IMR-90 (cell line): ENCODE measurements around the gene KHK.

Source experiments
- BHLHE40 ChIP-seq: fragments of 150-350 bp; IDR thresholded peaks from 2 replicates; pipeline ENCODE4 v1.6.1; 2016; ENCODE audit warnings: mild to moderate bottlenecking, low read depth, low read length
- CTCF ChIP-seq: conservative IDR thresholded peaks from 2 replicates; pipeline ENCODE4 v1.5.1; 2012; ENCODE audit warnings: mild to moderate bottlenecking, low read depth, low read length, improper control_type of control experiment
- MXI1 ChIP-seq: IDR thresholded peaks from 2 replicates; pipeline ENCODE4 v1.6.1; 2012; ENCODE audit warnings: low read depth, mild to moderate bottlenecking, low read length, moderate library complexity, borderline replicate concordance
- POLR2A ChIP-seq: IDR thresholded peaks from 2 replicates; pipeline ENCODE4 v1.6.1; 2012; ENCODE audit warnings: mild to moderate bottlenecking, low read depth, low read length
- RCOR1 ChIP-seq: IDR thresholded peaks from 2 replicates; pipeline ENCODE4 v1.6.1; 2012; ENCODE audit warnings: mild to moderate bottlenecking, low read length, improper control_type of control experiment; ENCODE audit not compliant: insufficient replicate concordance
- RFX5 ChIP-seq: IDR thresholded peaks from 2 replicates; pipeline ENCODE4 v1.8.0; 2012; ENCODE audit warnings: low read depth, mild to moderate bottlenecking, low read length, moderate library complexity
- USF2 ChIP-seq: fragments of 150-350 bp; IDR thresholded peaks from 2 replicates; pipeline ENCODE4 v1.6.1; 2017; ENCODE audit warnings: mild to moderate bottlenecking, antibody characterized with exemption, low read length, low read depth

DNA sequence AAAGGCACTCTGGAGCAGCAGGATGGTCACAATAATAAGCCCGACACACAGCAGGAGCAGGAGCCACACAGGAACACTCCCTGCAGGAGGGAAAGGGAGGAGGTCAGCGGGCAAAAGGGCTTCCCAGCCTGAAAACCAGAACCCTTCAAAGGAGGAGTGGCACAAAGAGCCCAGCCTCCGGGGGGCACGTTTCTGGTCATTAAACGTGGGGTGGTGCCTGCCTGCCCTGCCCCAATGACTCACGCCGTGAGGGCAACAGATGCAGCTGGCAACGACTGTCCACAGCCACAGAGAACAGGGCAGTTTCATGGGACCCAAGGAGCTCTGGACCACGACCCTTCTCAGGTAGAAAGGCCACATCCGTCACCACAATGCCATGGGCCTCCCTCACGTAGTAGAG, 44.9 kb downstream of the KHK start:
- TF ChIP-seq POLR2A, result no peak
- no peak for TF ChIP-seq CTCF
- no peak for TF ChIP-seq RCOR1
- TF ChIP-seq MXI1, result no peak
- TF ChIP-seq USF2, result no peak
- TF ChIP-seq BHLHE40, result no peak
- no peak for TF ChIP-seq RFX5
